Aorta (tissue), 5 donors: Measurements from ENCODE around the gene CLNS1A. TPM values are rescaled to one million over a fixed set of nuclear protein-coding genes. Genes with fewer than 3 reads are reported as not detected.

Experiments
- ATAC-seq: fragments of 200-7000 bp; cut with Tn5 transposase; one replicate; pipeline ENCODE4 v1.9.1; 2022; ENCODE audit warnings: moderate library complexity; ENCODE audit not compliant: low FRiP score
- DNase-seq, 2 donors: peaks; one replicate each; pipeline ENCODE4 v3.0.0-alpha.2; 2020
- H3K27ac ChIP-seq, 2 donors: one replicate each; pipeline ENCODE4 v1.5.1; 2013; ENCODE audit warnings: low read length in 2 of 2, mild to moderate bottlenecking in 2 of 2, moderate library complexity in 2 of 2, control low read depth in 1 of 2, inconsistent platforms in 1 of 2, low read depth in 1 of 2
- H3K27me3 ChIP-seq, 2 donors: one replicate each; pipeline ENCODE4 v1.6.1; 2013; ENCODE audit warnings: control low read depth in 1 of 2, low read length in 1 of 2, mild to moderate bottlenecking in 1 of 2, moderate library complexity in 1 of 2; ENCODE audit not compliant: insufficient read depth in 2 of 2, control insufficient read depth in 1 of 2
- H3K36me3 ChIP-seq, 2 donors: one replicate each; pipeline ENCODE4 v1.6.1; 2013; ENCODE audit warnings: control low read depth in 1 of 2, low read length in 1 of 2, mild to moderate bottlenecking in 1 of 2; ENCODE audit not compliant: insufficient read depth in 2 of 2, control insufficient read depth in 1 of 2
- H3K4me1 ChIP-seq, 2 donors: one replicate each; pipeline ENCODE4 v1.6.1; 2013; ENCODE audit warnings: low read length in 2 of 2, control low read depth in 1 of 2, mild to moderate bottlenecking in 1 of 2, moderate library complexity in 1 of 2; ENCODE audit not compliant: insufficient read depth in 2 of 2, control insufficient read depth in 1 of 2
- H3K4me3 ChIP-seq, 2 donors: one replicate each; pipeline ENCODE4 v1.5.1; 2013; ENCODE audit warnings: low read length in 2 of 2, control low read depth in 1 of 2, mild to moderate bottlenecking in 1 of 2
- H3K9me3 ChIP-seq: one replicate; pipeline ENCODE4 v1.6.1; 2013; ENCODE audit warnings: mild to moderate bottlenecking, low read length; ENCODE audit not compliant: control insufficient read depth
- WGBS, 2 donors: extraction: QIAGEN DNeasy Blood & Tissue Kit; methylation state at CpG; one replicate each; pipeline ENCODE4 v1.1.7; 2013; 5-methylcytosine and 5-hydroxymethylcytosine counted together
- intact Hi-C, 2 donors: fragments of 100-400 bp; cut with DNase I; formaldehyde crosslinking; loops; one replicate each; pipeline versions ENCODE4 v1.14.2 to v1.15.0; 2022
- polyA plus RNA-seq, 2 donors: library from polyadenylated mRNA; stranded (reverse); fragments of 200-250 nt; gene quantifications; one replicate each; pipeline ENCODE4 v1.2.3, GENCODE V29; 2013
- total RNA-seq, 2 donors: library from RNA; stranded (reverse); fragmentation: NEBNext Ultra II Directional; extraction: Animal tissue kit (Norgen Biotek cat#: 25700); gene quantifications; one replicate each; pipeline ENCODE4 v1.2.1, GENCODE V29; 2021
- donor health status: healthy with polysubstance abuse.
- donor health status: Bipolar disorder and iron deficiency.
- donor health status: DM: no; HTN: no; CAD: no.
- donor health status: DM: no; HTN: no; CAD: no.
- donor health status: DM: yes; HTN: yes; CAD: no.

The CLNS1A gene
- total and polyA plus RNA-seq, 4 donors, result 58.2 to 96.4 (median 70.5) TPM

DNA sequence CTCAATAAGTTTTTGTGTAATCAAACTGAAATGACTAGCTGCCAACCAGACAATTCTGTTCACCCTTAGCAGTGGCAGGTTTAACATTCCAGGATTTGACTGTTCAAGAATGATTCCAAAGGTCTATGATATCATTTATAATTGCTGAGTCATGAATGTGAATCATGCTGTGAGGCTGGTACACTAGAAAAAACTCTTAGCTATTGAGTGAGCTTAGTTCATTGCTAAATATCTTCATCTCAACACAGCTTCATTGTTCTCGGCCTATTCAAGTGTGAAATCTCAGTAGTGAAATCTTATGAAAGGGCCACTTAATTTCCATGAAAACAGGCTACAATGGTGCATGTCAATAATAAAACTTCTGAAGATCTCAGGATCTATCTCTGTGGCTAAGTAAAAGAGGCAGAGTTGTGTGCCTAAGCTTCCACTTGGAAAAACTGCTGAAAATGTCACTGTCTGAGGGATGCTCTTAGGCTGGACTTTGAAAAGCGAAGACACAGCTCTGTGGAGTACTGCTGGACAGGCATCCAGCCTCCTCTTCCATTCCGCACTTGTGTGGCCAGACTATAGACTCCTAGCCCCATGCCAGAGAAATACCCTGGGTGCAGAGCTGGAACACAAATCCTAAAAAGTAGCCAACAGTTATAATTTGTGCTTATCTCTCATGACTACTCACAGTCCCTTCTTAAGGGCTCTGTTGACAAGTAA lies 35.1 kb downstream of the CLNS1A start:
- WGBS, 2 donors, result 81 to 82% methylated on average over 3 of the region's 3 CpGs
- ATAC-seq (peak; percentile 29), DNase-seq (no peak)
- no peak overlapping the region for H3K4me3 ChIP-seq
- intact Hi-C loops, result no loop called here
- peaks cover 0 to 1% of the 10 kb centered on the region in 2 donors for H3K36me3 ChIP-seq
- no peak overlapping the region for H3K27ac ChIP-seq
- no peaks in the 10 kb centered on the region for H3K27me3 ChIP-seq
- peaks cover 0 to 3% of the 10 kb centered on the region in 2 donors for H3K4me1 ChIP-seq
- H3K9me3 ChIP-seq, result no peaks in the 10 kb centered on the region

DNA sequence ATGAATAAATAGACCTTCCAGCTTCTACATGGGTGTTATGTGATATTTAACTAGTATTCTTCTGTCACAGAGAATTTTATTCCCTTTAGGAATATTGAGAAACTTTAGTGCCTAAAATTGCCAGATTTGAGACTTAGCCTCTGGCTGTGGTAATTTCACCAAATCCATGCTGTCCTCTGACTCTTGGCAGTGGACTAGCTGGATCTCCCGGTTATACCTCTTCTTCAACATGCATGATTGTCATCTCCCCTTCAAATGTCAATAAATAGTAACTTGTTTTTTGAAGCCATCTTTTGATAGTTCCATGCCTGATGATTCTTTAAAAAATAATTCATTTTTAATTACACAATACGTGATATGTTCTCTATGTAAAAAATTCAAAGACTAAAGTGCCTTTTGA lies 39.4 kb downstream of the CLNS1A start:
- H3K9me3 ChIP-seq, result no peaks in the 10 kb centered on the region
- no peak overlapping the region for H3K4me3 ChIP-seq
- H3K27me3 ChIP-seq, result no peaks in the 10 kb centered on the region
- no peak for ATAC-seq
- 87 to 90% methylated on average over 2 of the region's 2 CpGs for WGBS, 2 donors
- H3K4me1 ChIP-seq, result peaks cover 0 to 3% of the 10 kb centered on the region in 2 donors
- no peak overlapping the region for H3K27ac ChIP-seq
- no peaks in the 10 kb centered on the region for H3K36me3 ChIP-seq
- no peak for DNase-seq
- intact Hi-C loops, result no loop called here

DNA sequence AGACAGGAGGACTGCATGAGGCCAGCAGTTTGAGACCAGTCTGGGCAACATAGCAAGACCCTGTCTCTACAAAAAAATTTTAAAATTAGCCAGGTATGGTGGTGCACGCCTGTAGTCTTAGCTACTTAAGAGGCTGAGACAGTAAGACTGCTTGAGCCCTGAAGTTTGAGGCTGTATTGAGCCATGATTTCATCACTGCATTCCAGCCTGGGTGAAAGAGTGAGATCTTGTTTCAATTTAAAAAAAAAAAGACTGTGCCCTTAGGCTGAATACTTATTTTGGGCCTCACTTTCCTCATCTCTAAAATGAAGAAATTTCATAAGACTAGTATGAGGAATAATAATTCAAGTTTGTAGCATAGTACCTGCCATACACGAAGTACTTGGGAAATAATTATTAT lies 41.0 kb downstream of the CLNS1A start:
- Histone ChIP-seq H3K27me3 (no peaks in the 10 kb centered on the region), H3K9me3 (no peaks in the 10 kb centered on the region), H3K27ac (no peak overlapping the region), H3K4me1 (no peaks in the 10 kb centered on the region), H3K36me3 (no peaks in the 10 kb centered on the region), H3K4me3 (no peak overlapping the region)
- intact Hi-C loops, result no loop called here
- 95% methylated on average over 2 of the region's 2 CpGs for WGBS, 2 donors
- no peak for ATAC-seq
- DNase-seq, result no peak

DNA sequence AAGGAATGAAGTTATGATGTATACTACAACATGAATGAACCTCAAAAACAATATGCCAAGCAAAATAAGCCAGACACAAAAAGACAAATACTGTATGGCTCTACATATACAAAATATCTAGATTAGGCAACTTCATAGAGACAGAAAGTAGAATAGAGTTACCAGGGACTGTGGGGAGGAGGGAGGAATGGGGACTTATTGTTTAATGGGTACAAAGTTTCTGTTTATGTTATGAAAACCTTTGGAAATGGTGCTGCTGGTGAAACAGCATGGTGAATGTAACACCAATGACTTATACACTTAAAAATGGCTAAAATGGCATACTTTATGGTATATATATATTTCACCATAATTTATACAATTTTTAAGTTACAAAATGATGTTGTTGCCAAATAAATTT lies 43.7 kb downstream of the CLNS1A start:
- DNase-seq (no peak), ATAC-seq (no peak)
- Histone ChIP-seq H3K27me3 (no peaks in the 10 kb centered on the region), H3K4me3 (no peak overlapping the region), H3K36me3 (no peaks in the 10 kb centered on the region), H3K4me1 (no peaks in the 10 kb centered on the region), H3K9me3 (no peaks in the 10 kb centered on the region), H3K27ac (no peak overlapping the region)
- intact Hi-C loops, result no loop called here

DNA sequence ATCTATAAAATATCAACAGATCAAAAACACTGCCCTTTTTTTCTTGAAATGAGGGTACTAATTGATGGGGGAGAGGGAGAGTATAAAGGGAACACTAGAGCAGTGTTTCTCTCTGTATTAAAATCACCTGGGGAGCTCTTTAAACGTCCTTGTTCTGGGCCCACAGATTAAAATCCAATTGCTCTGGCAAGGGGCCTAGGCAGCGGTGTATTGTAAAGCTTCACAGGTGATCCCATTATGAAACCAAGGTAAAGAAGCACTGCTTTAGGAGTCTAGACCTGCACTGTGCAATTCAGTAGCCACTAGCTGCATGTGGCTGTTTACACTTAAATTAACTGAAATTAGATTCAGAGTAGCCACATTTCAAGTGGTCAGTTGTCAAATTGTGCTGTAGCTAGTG lies 44.9 kb downstream of the CLNS1A start:
- no peak for ATAC-seq
- Histone ChIP-seq H3K36me3 (no peaks in the 10 kb centered on the region), H3K4me1 (no peaks in the 10 kb centered on the region), H3K27ac (no peak overlapping the region), H3K4me3 (no peak overlapping the region), H3K9me3 (no peaks in the 10 kb centered on the region), H3K27me3 (no peaks in the 10 kb centered on the region)
- 82 to 84% methylated on average over 2 of the region's 2 CpGs for WGBS, 2 donors
- DNase-seq, result no peak
- intact Hi-C loops, result no loop called here

DNA sequence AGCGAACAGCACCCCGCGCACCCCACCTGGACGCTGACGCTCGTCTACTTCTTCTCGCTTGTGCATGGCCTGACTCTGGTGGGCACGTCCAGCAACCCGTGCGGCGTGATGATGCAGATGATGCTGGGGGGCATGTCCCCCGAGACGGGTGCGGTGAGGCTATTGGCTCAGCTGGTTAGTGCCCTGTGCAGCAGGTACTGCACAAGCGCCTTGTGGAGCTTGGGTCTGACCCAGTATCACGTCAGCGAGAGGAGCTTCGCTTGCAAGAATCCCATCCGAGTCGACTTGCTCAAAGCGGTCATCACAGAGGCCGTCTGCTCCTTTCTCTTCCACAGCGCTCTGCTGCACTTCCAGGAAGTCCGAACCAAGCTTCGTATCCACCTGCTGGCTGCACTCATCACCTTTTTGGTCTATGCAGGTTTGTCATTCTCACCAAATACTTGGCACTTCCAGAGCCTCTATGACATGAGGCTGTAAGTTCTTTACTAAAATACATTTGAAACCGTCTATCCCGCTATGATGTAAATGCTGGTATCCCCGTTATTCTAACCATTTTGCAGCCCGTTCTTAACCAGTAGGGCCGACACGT lies 47.3 kb downstream of the CLNS1A start:
- H3K27ac ChIP-seq, result peak overlapping the region in 1 of 2 donors; percentile 10
- no peaks in the 10 kb centered on the region for H3K27me3 ChIP-seq
- intact Hi-C loops, result no loop called here
- no peaks in the 10 kb centered on the region for H3K36me3 ChIP-seq
- ATAC-seq (peak; percentile 40), DNase-seq (no peak)
- H3K4me3 ChIP-seq, result peak overlapping the region; percentile 60 to 63
- H3K9me3 ChIP-seq, result no peaks in the 10 kb centered on the region
- H3K4me1 ChIP-seq, result no peaks in the 10 kb centered on the region
- 2 to 4% methylated on average over 31 of the region's 31 CpGs for WGBS, 2 donors

DNA sequence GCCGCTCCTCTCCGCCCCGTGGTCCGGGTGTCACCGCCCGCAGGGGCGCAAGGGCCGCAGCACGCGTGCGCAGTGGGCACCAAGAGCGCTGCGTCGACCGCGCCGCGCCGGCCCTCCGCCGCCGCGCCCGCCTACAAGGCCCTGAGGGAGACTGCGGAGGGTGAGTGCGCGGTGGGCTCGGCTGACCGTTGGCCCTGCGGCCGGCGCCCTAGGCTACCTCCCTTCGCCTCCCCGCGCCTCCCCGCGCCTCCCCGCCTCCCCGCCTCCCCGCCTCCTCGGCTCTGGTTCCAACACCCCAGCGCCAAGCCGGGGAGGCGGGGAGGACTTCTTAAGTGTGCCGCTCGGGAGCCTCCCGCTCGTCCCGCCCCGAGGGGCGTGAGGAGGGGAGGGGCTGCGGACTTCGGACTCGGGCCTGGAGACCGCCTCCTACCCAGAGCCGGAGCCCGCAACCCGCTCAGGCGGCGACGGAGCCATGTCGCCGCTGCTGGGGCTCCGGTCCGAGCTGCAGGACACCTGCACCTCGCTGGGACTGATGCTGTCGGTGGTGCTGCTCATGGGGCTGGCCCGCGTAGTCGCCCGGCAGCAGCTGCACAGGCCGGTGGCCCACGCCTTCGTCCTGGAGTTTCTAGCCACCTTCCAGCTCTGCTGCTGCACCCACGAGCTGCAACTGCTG lies 47.9 kb downstream of the CLNS1A start, which contains the start of gene AQP11:
TSS of gene AQP11 (plus strand) at position 433 of the 673 bp plus-strand sequence. CDS start at position 473, 40 bp downstream.
- Histone ChIP-seq H3K27ac (peak within 1 kb of the TSS; percentile 10 to 59), H3K9me3 (no peaks in the 10 kb centered on the region), H3K4me3 (peak within 1 kb of the TSS; percentile 60 to 63), H3K4me1 (no peaks in the 10 kb centered on the region), H3K27me3 (no peaks in the 10 kb centered on the region), H3K36me3 (no peaks in the 10 kb centered on the region)
- peak; percentile 95 for ATAC-seq
- peak; percentile 90 to 94 for DNase-seq
- 0 to 2% methylated on average over 41 to 75 of the region's 75 CpGs for WGBS, 2 donors
- intact Hi-C loops, result no loop called here

DNA sequence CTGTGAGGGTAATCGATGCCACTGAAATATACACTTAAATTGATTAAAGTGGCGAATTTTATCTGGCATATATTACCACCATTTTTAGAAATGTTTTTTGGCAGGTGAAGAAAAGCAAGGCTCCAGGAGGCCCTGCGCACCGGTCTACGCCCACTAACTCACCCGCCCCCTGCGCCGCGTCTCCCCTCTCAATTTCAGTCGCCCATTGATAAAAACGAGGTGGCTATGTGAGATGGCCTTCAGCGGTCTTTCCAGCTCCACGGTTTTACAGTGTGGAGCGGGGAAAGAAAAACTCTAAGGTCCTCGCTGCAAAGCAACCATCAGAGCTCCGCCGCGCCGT lies 48.4 kb downstream of the CLNS1A start:
- Histone ChIP-seq H3K27me3 (no peaks in the 10 kb centered on the region), H3K27ac (no peak overlapping the region), H3K4me3 (peak overlapping the region; percentile 19 to 63), H3K4me1 (no peaks in the 10 kb centered on the region), H3K36me3 (no peaks in the 10 kb centered on the region), H3K9me3 (no peaks in the 10 kb centered on the region)
- intact Hi-C loops, result no loop called here
- DNase-seq (no peak), ATAC-seq (no peak)
- 1 to 2% methylated on average over 19 of the region's 19 CpGs for WGBS, 2 donors
